HCT116 (cell line): ENCODE results near the gene KAT6B. TPM values are rescaled to one million over a fixed set of nuclear protein-coding genes. Genes with fewer than 3 reads are reported as not detected.

Experiments used
- ATAC-seq: fragments of 200-7000 bp; cut with Tn5 transposase; 2 replicates; pipeline ENCODE4 v1.9.1; 2020; ENCODE audit warnings: mild to moderate bottlenecking, moderate library complexity
- BruUV-seq: library from RNA; stranded (reverse); fragments of 400-500 nt; replicated peaks from 2 replicates; lab custom pipeline; 2021; lab: Mats Ljungman, UMichigan
- CTCF ChIA-PET: fragments of 300-600 bp; sonication (Branson Sonifier 250); formaldehyde crosslinking; loops from one replicate; lab custom pipeline; 2021; ENCODE audit warnings: antibody characterized with exemption; lab: Charles Lee
- POLR2A ChIA-PET: fragments of 300-600, 350-600 bp; sonication (Branson Sonifier 250); formaldehyde crosslinking; loops from one replicate; lab custom pipeline; 2021; ENCODE audit warnings: antibody characterized with exemption; lab: Charles Lee
- RAD21 ChIA-PET, 2 experiments: fragments of 300-600 bp; sonication (Branson Sonifier 250); formaldehyde crosslinking; loops; one replicate each; lab custom pipeline; 2023; ENCODE audit warnings: low total read pairs in 2 of 2; ENCODE audit not compliant: uncharacterized antibody in 2 of 2, unreplicated experiment in 2 of 2, low non-redundant PET in 1 of 2; lab: Charles Lee
- DNase-seq: peaks from one replicate; pipeline ENCODE4 v3.0.0-alpha.2; 2010; ENCODE audit warnings: low read depth, low spot score
- H2AFZ ChIP-seq: fragments of 200-600 bp; shearing (Covaris generic), sonication (generic); 2 replicates; pipeline ENCODE4 v1.6.1; 2017; ENCODE audit warnings: low read depth, mixed run types, mixed read lengths, antibody characterized with exemption, low read length; ENCODE audit not compliant: poor library complexity, severe bottlenecking
- H3K27ac ChIP-seq: 2 replicates; pipeline ENCODE4 v1.5.1; 2012; ENCODE audit warnings: low read depth, low read length
- H3K27me3 ChIP-seq: fragments of 200-600 bp; sonication (generic); 2 replicates; pipeline ENCODE4 v1.6.1; 2016; ENCODE audit warnings: mixed run types, low read length, mixed read lengths; ENCODE audit not compliant: insufficient read depth
- H3K36me3 ChIP-seq, 2 experiments: fragments of 200-500 bp in 1 of 2; fragments of 200-600 bp in 1 of 2; sonication (Bioruptor generic) in 1 of 2; sonication (generic) in 1 of 2; 2 replicates each; pipeline versions ENCODE4 v1.5.1 to v1.6.1; 2014 to 2016; ENCODE audit warnings: low read length in 2 of 2, inconsistent platforms in 1 of 2, mixed read lengths in 1 of 2, mixed run types in 1 of 2; ENCODE audit not compliant: insufficient read depth in 2 of 2, control insufficient read depth in 1 of 2
- H3K4me1 ChIP-seq, 2 experiments: fragments of 200-600 bp in 1 of 2; sonication (generic) in 1 of 2; 2 replicates each; pipeline versions ENCODE4 v1.5.1 to v1.6.1; 2012 to 2017; ENCODE audit warnings: low read length in 2 of 2, inconsistent platforms in 1 of 2, mild to moderate bottlenecking in 1 of 2, mixed read lengths in 1 of 2, mixed run types in 1 of 2, moderate library complexity in 1 of 2; ENCODE audit not compliant: insufficient read depth in 2 of 2, control insufficient read depth in 1 of 2
- H3K4me2 ChIP-seq: fragments of 200-600 bp; sonication (generic); 2 replicates; pipeline ENCODE4 v1.6.1; 2017; ENCODE audit warnings: mixed run types, low read length, mixed read lengths
- H3K4me3 ChIP-seq, 2 experiments: fragments of 200-600 bp in 1 of 2; sonication (generic) in 1 of 2; replicated peaks in 1 of 2; 2 replicates each; pipeline ENCODE4 v1.5.1; 2011 to 2016; ENCODE audit warnings: low read length in 2 of 2, control low read depth in 1 of 2, low read depth in 1 of 2, mild to moderate bottlenecking in 1 of 2, mixed read lengths in 1 of 2, mixed run types in 1 of 2
- H3K79me2 ChIP-seq: fragments of 200-600 bp; sonication (generic); 2 replicates; pipeline ENCODE4 v1.6.1; 2017; ENCODE audit warnings: mild to moderate bottlenecking, mixed run types, low read length, moderate library complexity, mixed read lengths; ENCODE audit not compliant: insufficient read depth
- H3K9ac ChIP-seq: fragments of 200-600 bp; sonication (generic); 2 replicates; pipeline ENCODE4 v1.6.1; 2016; ENCODE audit warnings: low read length, mixed read lengths
- H3K9me2 ChIP-seq: fragments of 200-600 bp; sonication (generic), shearing (Covaris generic); 2 replicates; pipeline ENCODE4 v1.6.1; 2017; ENCODE audit warnings: mixed run types, mild to moderate bottlenecking, moderate library complexity; ENCODE audit not compliant: insufficient read depth
- H3K9me3 ChIP-seq, 2 experiments: fragments of 200-500 bp in 1 of 2; fragments of 200-600 bp in 1 of 2; sonication (Bioruptor generic) in 1 of 2; sonication (generic) in 1 of 2; 2 replicates each; pipeline ENCODE4 v1.6.1; 2014 to 2017; ENCODE audit warnings: low read length in 2 of 2, mixed read lengths in 2 of 2, inconsistent platforms in 1 of 2, low read depth in 1 of 2, mild to moderate bottlenecking in 1 of 2, mixed run types in 1 of 2, moderate library complexity in 1 of 2; ENCODE audit not compliant: control insufficient read depth in 1 of 2, insufficient read depth in 1 of 2
- H4K20me1 ChIP-seq: fragments of 200-600 bp; sonication (generic), shearing (Covaris generic); 2 replicates; pipeline ENCODE4 v1.6.1; 2017; ENCODE audit warnings: mixed run types, mild to moderate bottlenecking, moderate library complexity; ENCODE audit not compliant: insufficient read depth
- ATF3 ChIP-seq: IDR thresholded peaks from 2 replicates; pipeline ENCODE4 v1.6.1; 2012
- CEBPB ChIP-seq: IDR thresholded peaks from 2 replicates; pipeline ENCODE4 v1.6.1; 2012; ENCODE audit warnings: low read depth
- CTCF ChIP-seq, 3 experiments: fragments of 200-600 bp in 1 of 3; sonication (generic) in 1 of 3; IDR thresholded peaks in 2 of 3; conservative IDR thresholded peaks in 1 of 3; 2 replicates each; pipeline ENCODE4 v1.5.1; 2012 to 2017; ENCODE audit warnings: low read depth in 2 of 3, low read length in 2 of 3, antibody characterized with exemption in 1 of 3, borderline replicate concordance in 1 of 3, control low read depth in 1 of 3, mild to moderate bottlenecking in 1 of 3, mixed read lengths in 1 of 3, mixed run types in 1 of 3, moderate library complexity in 1 of 3; ENCODE audit not compliant: insufficient read depth in 1 of 3
- EGR1 ChIP-seq: IDR thresholded peaks from 2 replicates; pipeline ENCODE4 v1.6.1; 2012; ENCODE audit warnings: low read depth
- ELF1 ChIP-seq: IDR thresholded peaks from 2 replicates; pipeline ENCODE4 v1.6.1; 2012; ENCODE audit warnings: low read depth, borderline replicate concordance
- EZH2phosphoT487 ChIP-seq: fragments of 200-600 bp; IDR thresholded peaks from 2 replicates; pipeline ENCODE4 v1.6.1; 2018; ENCODE audit warnings: antibody characterized with exemption, borderline replicate concordance
- JUND ChIP-seq: IDR thresholded peaks from 2 replicates; pipeline ENCODE4 v1.6.1; 2012
- MAX ChIP-seq: IDR thresholded peaks from 2 replicates; pipeline ENCODE4 v1.6.1; 2012
- POLR2AphosphoS5 ChIP-seq: IDR thresholded peaks from 2 replicates; pipeline ENCODE4 v1.6.1; 2011; ENCODE audit warnings: mild to moderate bottlenecking, low read depth, low read length, moderate library complexity
- RAD21 ChIP-seq: IDR thresholded peaks from 2 replicates; pipeline ENCODE4 v1.6.1; 2012; ENCODE audit warnings: low read depth, mild to moderate bottlenecking
- TCF7L2 ChIP-seq: IDR thresholded peaks from 2 replicates; pipeline ENCODE4 v1.7.0; 2011; ENCODE audit warnings: borderline replicate concordance, inconsistent platforms; ENCODE audit not compliant: insufficient read depth, insufficient read length; ENCODE audit errors: extremely low read depth
- YY1 ChIP-seq: IDR thresholded peaks from 2 replicates; pipeline ENCODE4 v1.6.1; 2011; ENCODE audit warnings: low read length, low read depth, moderate library complexity, mild to moderate bottlenecking; ENCODE audit not compliant: insufficient replicate concordance; ENCODE audit errors: extremely low read depth
- ZFX ChIP-seq: fragments of 450-650 bp; IDR thresholded peaks from 2 replicates; pipeline ENCODE4 v1.6.1; 2017
- ZNF274 ChIP-seq: fragments of 200-500 bp; sonication (Bioruptor generic); IDR thresholded peaks from 2 replicates; pipeline ENCODE4 v1.6.1; 2014; ENCODE audit warnings: mild to moderate bottlenecking, low read depth, low read length, inconsistent platforms
- intact Hi-C: fragments of 100-400 bp; cut with micrococcal nuclease; formaldehyde crosslinking; loops from 2 replicates; pipeline ENCODE4 v1.10.0; 2022
- total RNA-seq: library from RNA; stranded (reverse); gene quantifications from one replicate; pipeline ENCODE4 v1.2.1, GENCODE V29; 2021; ENCODE audit not compliant: unreplicated experiment
- TF ChIP-seq, protein P1 (sequence below): IDR thresholded peaks from 2 replicates; pipeline ENCODE4 v1.6.1; 2011; ENCODE audit warnings: mild to moderate bottlenecking, low read length, moderate library complexity; ENCODE audit not compliant: insufficient replicate concordance; ENCODE audit errors: extremely low read depth

The KAT6B gene
- total RNA-seq, 1 experiment from 2014 or later, result 17.8 TPM

DNA sequence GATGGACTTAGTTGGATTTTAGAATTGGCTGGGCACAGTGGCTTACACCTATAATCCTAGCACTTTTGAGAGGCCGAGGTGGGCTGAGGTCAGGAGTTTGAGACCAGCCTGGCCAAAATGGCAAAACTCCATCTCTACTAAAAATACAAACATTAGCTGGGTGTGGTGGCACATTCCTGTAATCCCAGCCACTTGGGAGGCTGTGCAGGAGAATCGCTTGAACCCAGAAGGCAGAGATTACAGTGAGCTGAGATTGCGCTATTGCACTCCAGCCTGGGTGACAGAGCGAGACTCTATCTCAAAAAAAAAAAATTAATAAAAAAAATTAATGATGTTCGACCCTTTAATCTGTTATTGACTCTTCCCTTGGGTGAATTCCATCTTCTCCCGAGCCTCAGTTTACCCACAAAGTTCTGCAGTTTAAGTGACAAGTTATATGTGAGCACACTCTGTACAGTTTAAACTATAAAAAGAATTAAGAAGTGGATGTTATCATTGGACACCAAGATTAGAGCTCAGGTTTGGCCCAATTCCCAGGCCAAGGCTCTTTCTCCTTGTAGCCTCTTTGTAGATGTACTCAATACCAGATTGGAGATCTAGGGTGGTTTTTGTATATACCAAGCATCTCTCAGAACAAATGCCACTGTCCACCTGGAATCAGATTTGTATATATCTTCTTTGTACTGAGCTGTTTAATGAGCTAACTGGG lies 15.0 kb downstream of the KAT6B start (continued):
- TF ChIP-seq, protein P1, sequence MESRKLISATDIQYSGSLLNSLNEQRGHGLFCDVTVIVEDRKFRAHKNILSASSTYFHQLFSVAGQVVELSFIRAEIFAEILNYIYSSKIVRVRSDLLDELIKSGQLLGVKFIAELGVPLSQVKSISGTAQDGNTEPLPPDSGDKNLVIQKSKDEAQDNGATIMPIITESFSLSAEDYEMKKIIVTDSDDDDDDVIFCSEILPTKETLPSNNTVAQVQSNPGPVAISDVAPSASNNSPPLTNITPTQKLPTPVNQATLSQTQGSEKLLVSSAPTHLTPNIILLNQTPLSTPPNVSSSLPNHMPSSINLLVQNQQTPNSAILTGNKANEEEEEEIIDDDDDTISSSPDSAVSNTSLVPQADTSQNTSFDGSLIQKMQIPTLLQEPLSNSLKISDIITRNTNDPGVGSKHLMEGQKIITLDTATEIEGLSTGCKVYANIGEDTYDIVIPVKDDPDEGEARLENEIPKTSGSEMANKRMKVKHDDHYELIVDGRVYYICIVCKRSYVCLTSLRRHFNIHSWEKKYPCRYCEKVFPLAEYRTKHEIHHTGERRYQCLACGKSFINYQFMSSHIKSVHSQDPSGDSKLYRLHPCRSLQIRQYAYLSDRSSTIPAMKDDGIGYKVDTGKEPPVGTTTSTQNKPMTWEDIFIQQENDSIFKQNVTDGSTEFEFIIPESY, result no peak
- no peak for TF ChIP-seq ZNF274

DNA sequence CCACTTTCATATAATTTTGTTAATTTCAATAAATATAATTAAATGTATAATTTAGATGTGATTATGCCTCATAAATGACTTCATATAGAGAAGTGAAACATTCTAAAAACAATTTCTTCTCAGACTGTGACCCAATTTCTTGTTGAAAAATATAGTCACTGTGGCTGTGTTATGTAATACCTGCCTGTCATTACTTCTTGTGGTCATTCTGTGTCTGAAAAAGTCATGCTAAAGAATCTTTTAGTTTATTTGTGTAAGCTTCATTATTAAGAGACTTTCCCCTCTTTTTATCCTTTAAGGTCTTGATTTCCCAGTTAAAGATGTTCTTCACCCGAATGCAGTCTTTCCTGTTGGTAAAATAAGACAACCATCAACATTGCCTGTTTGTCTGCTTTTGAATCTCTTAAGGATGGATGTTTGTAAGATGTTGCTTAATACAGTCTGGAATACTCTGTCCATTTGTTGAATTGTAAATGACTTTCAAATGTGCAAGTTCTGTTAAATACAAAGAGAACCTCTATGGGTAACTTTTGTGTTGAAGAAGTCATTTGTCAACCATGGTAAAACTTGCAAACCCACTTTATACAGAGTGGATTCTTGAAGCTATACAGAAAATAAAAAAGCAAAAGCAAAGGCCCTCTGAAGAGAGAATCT lies 16.0 kb downstream of the KAT6B start:
- no peaks in the 10 kb centered on the region for H3K4me1 ChIP-seq
- no peak for DNase-seq
- H3K9me2 ChIP-seq, result no peaks in the 10 kb centered on the region
- POLR2A ChIA-PET, result no interaction called here
- CTCF ChIA-PET, result interaction anchor here (1.4 kb wide), 1 partner anchor 16 kb away, joined by 3 read pairs; the partner anchor contains the start of gene KAT6B
- no peaks in the 10 kb centered on the region for H4K20me1 ChIP-seq
- no peak overlapping the region for H2AFZ ChIP-seq
- no peak overlapping the region for H3K27ac ChIP-seq
- H3K9ac ChIP-seq, result no peak overlapping the region
- BruUV-seq, result no TSS peak
- intact Hi-C loops, result no loop called here
- no peak overlapping the region for H3K4me3 ChIP-seq
- H3K27me3 ChIP-seq, result no peaks in the 10 kb centered on the region
- no peaks in the 10 kb centered on the region for H3K36me3 ChIP-seq
- ATAC-seq, result no peak
- no peak overlapping the region for H3K4me2 ChIP-seq
- no peaks in the 10 kb centered on the region for H3K9me3 ChIP-seq
- RAD21 ChIA-PET, result no interaction called here
- H3K79me2 ChIP-seq, result no peaks in the 10 kb centered on the region; the same call in 1 of the 2 replicates
- no peak for TF ChIP-seq ATF3
- no peak for TF ChIP-seq ZFX
- no peak for TF ChIP-seq CEBPB
- TF ChIP-seq MAX, result no peak
- TF ChIP-seq ELF1, result no peak
- no peak for TF ChIP-seq RAD21
- no peak for TF ChIP-seq CTCF (IDR thresholded peaks at IDR 0.05 in 2 of 3, conservative IDR thresholded peaks at IDR 0.05 in 1 of 3; ENCODE audit: borderline replicate concordance in 1 of 3, insufficient read depth in 1 of 3, low read depth in 2 of 3, low read length in 2 of 3)
- TF ChIP-seq EZH2phosphoT487, result no peak
- TF ChIP-seq EGR1, result no peak
- TF ChIP-seq TCF7L2, result no peak
- no peak for TF ChIP-seq POLR2AphosphoS5
- no peak for TF ChIP-seq YY1
- TF ChIP-seq ZNF274, result no peak
- TF ChIP-seq JUND, result no peak
